Adrenal gland (tissue), 12 donors: ENCODE data around the gene BCL2L15. TPM values are rescaled to one million over a fixed set of nuclear protein-coding genes. Genes with fewer than 3 reads are reported as not detected.

Experiments used
- DNase-seq, 7 donors: peaks; one replicate each; pipeline ENCODE4 v3.0.0-alpha.2; 2019 to 2020
- H3K27ac ChIP-seq, 5 donors: fragments of 200-600 bp; sonication (generic) in 4 of 5; 1 replicate in 3 of 5; 2 replicates in 2 of 5; pipeline versions ENCODE4 v1.5.1 to v1.8.0; 2016 to 2020; ENCODE audit warnings: mild to moderate bottlenecking in 1 of 5
- H3K27me3 ChIP-seq: fragments of 200-600 bp; 2 replicates; pipeline ENCODE4 v1.8.0; 2021
- H3K36me3 ChIP-seq, 2 donors: fragments of 200-600 bp; replicated peaks in 1 of 2; 1 replicate in 1 of 2; 2 replicates in 1 of 2; pipeline versions ENCODE4 v1.5.1 to v1.8.0; 2018 to 2022
- H3K4me1 ChIP-seq, 2 donors: fragments of 200-600 bp; replicated peaks in 1 of 2; 1 replicate in 1 of 2; 2 replicates in 1 of 2; pipeline versions ENCODE4 v1.5.1 to v1.8.0; 2018 to 2021
- H3K4me3 ChIP-seq, 4 donors: fragments of 200-600 bp; sonication (generic) in 3 of 4; one replicate each; pipeline ENCODE4 v1.5.1; 2016 to 2018
- H3K9me3 ChIP-seq, 3 donors: fragments of 200-600 bp; sonication (generic) in 1 of 3; replicated peaks in 1 of 3; 1 replicate in 2 of 3; 2 replicates in 1 of 3; pipeline versions ENCODE4 v1.5.1 to v1.8.0; 2016 to 2021
- POLR2A ChIP-seq, 2 donors: fragments of 450-650 bp; IDR thresholded peaks; one replicate each; pipeline ENCODE4 v1.6.1; 2017; ENCODE audit warnings: antibody characterized with exemption in 2 of 2, mild to moderate bottlenecking in 2 of 2, moderate library complexity in 1 of 2
- WGBS, 4 donors: extraction: QIAGEN DNeasy Blood & Tissue Kit in 2 of 4; methylation state at CpG; one replicate each; pipeline versions ENCODE4 v1.1.5 to v1.1.7; 2013 to 2017; 5-methylcytosine and 5-hydroxymethylcytosine counted together
- intact Hi-C, 2 donors: fragments of 100-400 bp; cut with DNase I; formaldehyde crosslinking; loops; one replicate each; pipeline versions ENCODE4 v1.14.1 to v1.15.0; 2022 to 2023
- polyA plus RNA-seq, 3 donors: library from polyadenylated mRNA; stranded (reverse); fragments of 200-250 nt in 2 of 3; fragments of 350-450 nt in 1 of 3; fragmentation: Illumina TruSeq in 1 of 3; extraction: RNeasy Lipid Tissue Mini Kit (QIAGEN cat#74804) in 1 of 3; gene quantifications; one replicate each; pipeline ENCODE4 v1.2.3, GENCODE V29; 2013 to 2014
- total RNA-seq, 9 donors: library from RNA; depleted of rRNA in 4 of 9; stranded (reverse); fragments of >200 nt in 4 of 9; fragments of 120-200 nt in 1 of 9; fragmentation: NEBNext Ultra II Directional in 1 of 9; extraction: Animal tissue kit (Norgen Biotek cat#: 25700) in 1 of 9; gene quantifications; one replicate each; pipeline versions ENCODE4 v1.1.0 to v1.2.4, GENCODE V29; 2013 to 2023
- TF ChIP-seq, protein P1 (sequence below), 6 experiments: fragments of 450-650 bp in 4 of 6; fragments of 200-600 bp in 2 of 6; sonication (generic) in 1 of 6; IDR thresholded peaks; 1 replicate in 5 of 6; 2 replicates in 1 of 6; pipeline versions ENCODE4 v1.5.1 to v1.8.0; 2016 to 2021; ENCODE audit warnings: antibody characterized with exemption in 6 of 6, mild to moderate bottlenecking in 2 of 6, moderate library complexity in 1 of 6
- donor health status: healthy with polysubstance abuse.
- donor health status: Bipolar disorder and iron deficiency.
- donor health status: DM: yes; HTN: yes; CAD: no.
- donor health status: DM: no; HTN: no; CAD: no.
- donor health status: DM: no; HTN: no; CAD: no.
- donor health status: DM: yes; HTN: yes; CAD: no.

The BCL2L15 gene
- total and polyA plus RNA-seq, 12 donors, result 0.07 to 1.3 (median 0.30) TPM; not detected in 2

DNA sequence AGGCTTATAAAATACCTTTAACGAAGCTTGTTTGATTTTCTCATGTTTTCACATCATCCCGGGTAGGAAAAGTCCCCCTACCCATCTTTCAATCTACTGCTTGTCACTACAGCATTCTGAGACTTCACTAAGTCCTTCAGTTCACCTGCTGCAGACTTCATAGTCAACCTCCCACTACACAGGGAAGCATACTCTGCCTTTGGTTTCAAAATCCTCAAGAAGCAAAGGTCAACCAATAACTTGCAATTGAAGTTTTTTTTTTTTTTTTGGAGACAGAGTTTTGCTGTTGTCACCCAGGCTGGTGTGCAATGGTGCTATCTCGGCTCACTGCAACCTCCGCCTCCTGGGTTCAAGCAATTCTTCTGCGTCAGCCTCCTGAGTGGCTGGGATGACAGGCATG, 11.2 kb downstream of the BCL2L15 start:
- no peak overlapping the region for H3K4me3 ChIP-seq
- DNase-seq, result no peak
- WGBS, 4 donors, result 86 to 94% (median 92%) methylated on average over 5 of the region's 5 CpGs
- H3K27me3 ChIP-seq, result no peaks in the 10 kb centered on the region
- no peaks in the 10 kb centered on the region for H3K36me3 ChIP-seq
- H3K27ac ChIP-seq, result no peak overlapping the region
- no peaks in the 10 kb centered on the region for H3K4me1 ChIP-seq
- intact Hi-C loops, result no loop called here
- H3K9me3 ChIP-seq, result no peaks in the 10 kb centered on the region
- TF ChIP-seq POLR2A (IDR thresholded peaks at IDR 0.05), result no peak
- TF ChIP-seq, protein P1, sequence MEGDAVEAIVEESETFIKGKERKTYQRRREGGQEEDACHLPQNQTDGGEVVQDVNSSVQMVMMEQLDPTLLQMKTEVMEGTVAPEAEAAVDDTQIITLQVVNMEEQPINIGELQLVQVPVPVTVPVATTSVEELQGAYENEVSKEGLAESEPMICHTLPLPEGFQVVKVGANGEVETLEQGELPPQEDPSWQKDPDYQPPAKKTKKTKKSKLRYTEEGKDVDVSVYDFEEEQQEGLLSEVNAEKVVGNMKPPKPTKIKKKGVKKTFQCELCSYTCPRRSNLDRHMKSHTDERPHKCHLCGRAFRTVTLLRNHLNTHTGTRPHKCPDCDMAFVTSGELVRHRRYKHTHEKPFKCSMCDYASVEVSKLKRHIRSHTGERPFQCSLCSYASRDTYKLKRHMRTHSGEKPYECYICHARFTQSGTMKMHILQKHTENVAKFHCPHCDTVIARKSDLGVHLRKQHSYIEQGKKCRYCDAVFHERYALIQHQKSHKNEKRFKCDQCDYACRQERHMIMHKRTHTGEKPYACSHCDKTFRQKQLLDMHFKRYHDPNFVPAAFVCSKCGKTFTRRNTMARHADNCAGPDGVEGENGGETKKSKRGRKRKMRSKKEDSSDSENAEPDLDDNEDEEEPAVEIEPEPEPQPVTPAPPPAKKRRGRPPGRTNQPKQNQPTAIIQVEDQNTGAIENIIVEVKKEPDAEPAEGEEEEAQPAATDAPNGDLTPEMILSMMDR (IDR thresholded peaks at IDR 0.05), result no peak

DNA sequence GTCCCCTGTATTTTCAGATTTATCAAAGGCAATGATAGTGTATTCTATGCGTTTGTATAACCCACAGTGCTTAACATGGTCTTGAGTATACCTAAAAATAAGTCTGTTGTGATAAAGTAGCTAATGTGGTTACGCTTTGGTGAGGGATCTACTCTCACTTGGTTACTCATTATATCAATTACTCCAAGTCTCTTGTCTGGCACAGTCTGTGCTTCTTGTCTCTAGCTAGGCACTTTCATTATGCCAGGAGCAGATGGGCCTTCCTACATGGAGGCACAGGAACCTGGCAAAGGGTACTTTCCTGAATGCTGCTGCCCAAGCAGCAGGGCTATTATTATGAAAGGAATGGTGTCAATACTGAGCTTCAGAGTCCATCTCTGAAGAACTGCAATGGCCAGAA, 11.7 kb downstream of the BCL2L15 start:
- intact Hi-C loops, result no loop called here
- no peaks in the 10 kb centered on the region for H3K36me3 ChIP-seq
- no peaks in the 10 kb centered on the region for H3K9me3 ChIP-seq
- H3K27me3 ChIP-seq, result no peaks in the 10 kb centered on the region
- H3K4me1 ChIP-seq, result no peaks in the 10 kb centered on the region
- 89 to 97% (median 89%) methylated on average over 2 of the region's 2 CpGs for WGBS, 4 donors
- H3K4me3 ChIP-seq, result no peak overlapping the region
- no peak for DNase-seq
- TF ChIP-seq, protein P1 (IDR thresholded peaks at IDR 0.05), result no peak
- TF ChIP-seq POLR2A (IDR thresholded peaks at IDR 0.05), result no peak
- no peak overlapping the region for H3K27ac ChIP-seq

DNA sequence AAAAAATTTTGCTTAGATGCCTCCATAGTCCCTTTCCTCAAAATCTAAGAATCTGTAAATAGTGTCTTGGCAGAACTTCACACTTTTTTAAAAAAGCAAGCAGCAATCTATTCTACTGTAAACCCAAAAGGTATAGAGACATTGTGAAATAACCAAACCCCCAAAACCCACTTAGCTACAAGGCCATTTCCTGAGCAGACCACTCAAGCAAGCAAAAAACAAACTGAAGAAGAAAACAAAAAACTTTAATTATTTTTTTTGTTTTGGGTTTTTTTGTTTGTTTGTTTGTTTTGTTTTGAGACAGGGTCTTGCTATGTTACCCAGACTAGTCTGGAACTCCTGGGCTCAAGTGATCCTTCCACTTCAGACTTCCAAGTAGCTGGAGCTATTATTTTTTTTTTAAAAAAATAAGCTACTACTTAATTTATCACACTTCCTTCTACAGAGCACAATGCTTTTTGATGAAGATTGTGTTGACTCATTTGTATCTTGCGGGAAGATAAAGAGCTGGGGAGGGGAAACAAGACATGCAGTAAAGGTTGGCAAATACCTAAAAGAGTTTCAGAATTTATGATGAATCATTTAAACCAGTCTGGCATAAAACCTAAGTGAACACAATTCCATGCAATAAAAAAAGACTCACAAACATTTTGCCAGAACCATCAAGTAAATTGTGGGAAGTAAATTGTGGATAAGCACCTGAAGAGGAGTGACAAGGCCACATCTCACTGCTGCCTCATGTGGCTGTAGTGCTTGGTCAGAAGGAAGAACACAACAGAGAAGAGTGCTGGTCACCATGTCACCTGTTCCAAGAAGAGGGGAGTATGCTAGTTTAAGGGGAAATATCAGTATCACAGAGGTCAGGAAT, 13.1 kb downstream of the BCL2L15 start:
- no peak for TF ChIP-seq POLR2A (IDR thresholded peaks at IDR 0.05)
- TF ChIP-seq, protein P1 (IDR thresholded peaks at IDR 0.05), result no peak
- Histone ChIP-seq H3K4me3 (no peak overlapping the region), H3K9me3 (no peaks in the 10 kb centered on the region), H3K4me1 (no peaks in the 10 kb centered on the region), H3K36me3 (no peaks in the 10 kb centered on the region), H3K27ac (no peak overlapping the region), H3K27me3 (no peaks in the 10 kb centered on the region)
- DNase-seq, result no peak
- intact Hi-C loops, result no loop called here
- 35 to 59% (median 52%) methylated on average over 1 of the region's 1 CpG for WGBS, 4 donors

DNA sequence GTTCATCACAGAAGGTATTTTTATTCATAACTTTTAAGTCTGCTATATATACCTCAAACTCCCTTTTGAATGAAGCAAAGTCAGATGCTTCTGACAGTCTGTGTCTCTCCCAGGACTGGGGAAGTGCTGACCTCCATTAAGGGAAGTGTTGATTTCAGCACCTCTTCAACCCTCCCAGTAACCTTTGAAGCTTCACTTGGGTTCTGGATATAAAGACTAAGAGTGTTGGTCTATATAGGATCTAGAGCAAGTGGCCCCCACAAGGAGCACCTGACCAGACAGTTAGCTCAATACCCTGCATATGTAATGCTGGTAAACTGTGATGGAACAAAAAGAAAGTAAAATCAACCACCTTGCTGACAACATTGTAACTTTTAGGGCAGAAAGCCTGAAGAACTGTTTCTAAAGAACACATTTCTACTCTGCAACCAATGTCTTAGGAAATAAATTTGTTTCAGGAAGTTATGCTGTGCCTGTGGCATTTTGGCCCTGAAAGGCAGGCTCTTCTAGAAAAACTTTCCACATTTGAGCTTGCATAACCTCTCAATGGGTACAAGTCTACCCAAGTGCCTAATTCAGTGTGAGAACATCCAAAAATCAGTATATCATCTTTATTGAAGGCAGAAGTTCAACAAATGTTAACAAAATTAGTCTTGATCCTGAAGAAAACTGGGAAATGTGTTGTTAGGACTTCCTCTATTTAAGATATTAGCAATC, 15.0 kb downstream of the BCL2L15 start:
- Histone ChIP-seq H3K9me3 (no peaks in the 10 kb centered on the region), H3K4me3 (no peak overlapping the region)

More for the DNA sequence above, 15.0 kb downstream of the BCL2L15 start:
- Histone ChIP-seq H3K27ac (peak overlapping the region in 2 of 5 donors; percentile 58 to 86), H3K36me3 (no peaks in the 10 kb centered on the region), H3K27me3 (no peaks in the 10 kb centered on the region), H3K4me1 (no peaks in the 10 kb centered on the region)
- TF ChIP-seq POLR2A (IDR thresholded peaks at IDR 0.05), result no peak
- TF ChIP-seq, protein P1 (IDR thresholded peaks at IDR 0.05), result no peak
- intact Hi-C loops, result no loop called here
- DNase-seq, result peak in 2 of 7 donors; percentile 7 to 18
